BLaER1 treated with 17β-estradiol and CSF1 and Interleukin-3, amounts not matched to agents 10 nM and 100 nM (cell line): ENCODE measurements around the gene CD300C.
"Not testable (repeated sequence)": the region's sequence is repeated elsewhere in the genome, so short reads cannot be mapped to it uniquely, and the experiment has no call there.

ENCODE experiments used
- H3K27ac ChIP-seq, 11 experiments: shearing (Covaris generic); formaldehyde crosslinking; 2 replicates each; pipeline ENCODE4 v1.8.1; 2022
- H3K27me3 ChIP-seq, 11 experiments: shearing (Covaris generic); formaldehyde crosslinking; 2 replicates each; pipeline ENCODE4 v1.8.1; 2022
- H3K36me3 ChIP-seq, 11 experiments: shearing (Covaris generic); formaldehyde crosslinking; 2 replicates each; pipeline ENCODE4 v1.8.1; 2022
- H3K4me1 ChIP-seq, 10 experiments: shearing (Covaris generic); formaldehyde crosslinking; 2 replicates each; pipeline ENCODE4 v1.8.1; 2022
- H3K4me2 ChIP-seq, 11 experiments: shearing (Covaris generic); formaldehyde crosslinking; 2 replicates each; pipeline ENCODE4 v1.8.1; 2022
- H3K4me3 ChIP-seq, 10 experiments: shearing (Covaris generic); formaldehyde crosslinking; 2 replicates each; pipeline ENCODE4 v1.8.1; 2022
- H3K9ac ChIP-seq, 11 experiments: shearing (Covaris generic); formaldehyde crosslinking; 2 replicates each; pipeline ENCODE4 v1.8.1; 2022
- H3K9me3 ChIP-seq, 11 experiments: shearing (Covaris generic); formaldehyde crosslinking; replicated peaks in 1 of 11; 2 replicates each; pipeline ENCODE4 v1.8.1; 2022
- H4K20me1 ChIP-seq, 11 experiments: shearing (Covaris generic); formaldehyde crosslinking; 2 replicates each; pipeline ENCODE4 v1.8.1; 2022
- Cebpa-rat ChIP-seq, 11 experiments: shearing (Covaris generic); IDR thresholded peaks; 2 replicates each; pipeline ENCODE4 v1.8.1; 2022

Gene CD300C

GRCh38 chr17:74566132-74566753 is 20.3 kb upstream of the CD300C start:
- H3K4me1 ChIP-seq, result peaks cover 0 to 72% (median 35%) of the 10 kb centered on the region in 10 experiments; a peak in 15 of 20 replicates

GRCh38 chr17:74565126-74565525 is 19.2 kb upstream of the CD300C start:
- H3K4me2 ChIP-seq, result peak overlapping the region in 5 of 11 experiments; percentile 5 to 33 (median 27); a peak in 4 of 22 replicates
- no peaks in the 10 kb centered on the region; a peak in 1 of 22 replicates for H4K20me1 ChIP-seq
- H3K27me3 ChIP-seq, result no peaks in the 10 kb centered on the region
- no peak overlapping the region for H3K4me3 ChIP-seq
- H3K27ac ChIP-seq, result no peak overlapping the region
- no peaks in the 10 kb centered on the region for H3K9me3 ChIP-seq
- no peak for TF ChIP-seq Cebpa-rat (IDR thresholded peaks at IDR 0.05)
- H3K36me3 ChIP-seq, result no peaks in the 10 kb centered on the region
- peaks cover 0 to 70% (median 32%) of the 10 kb centered on the region in 10 experiments; a peak in 15 of 20 replicates for H3K4me1 ChIP-seq
- H3K9ac ChIP-seq, result no peak overlapping the region

More at GRCh38 chr17:74566132-74566753, 20.3 kb upstream of the CD300C start:
- Histone ChIP-seq H3K9ac (no peak overlapping the region), H3K4me2 (peak overlapping the region in 5 of 11 experiments; percentile 35 to 87 (median 85); a peak in 10 of 22 replicates), H3K9me3 (no peaks in the 10 kb centered on the region), H3K4me3 (no peak overlapping the region), H3K36me3 (no peaks in the 10 kb centered on the region), H3K27me3 (no peaks in the 10 kb centered on the region), H4K20me1 (no peaks in the 10 kb centered on the region; a peak in 1 of 22 replicates), H3K27ac (no peak overlapping the region)
- TF ChIP-seq Cebpa-rat (IDR thresholded peaks at IDR 0.05), result no peak

GRCh38 chr17:74563358-74563757 is 17.4 kb upstream of the CD300C start:
- Histone ChIP-seq H4K20me1 (no peaks in the 10 kb centered on the region), H3K4me3 (no peak overlapping the region), H3K9ac (no peak overlapping the region), H3K4me2 (no peak overlapping the region), H3K4me1 (peaks cover 0 to 69% (median 24%) of the 10 kb centered on the region in 10 experiments; a peak in 13 of 20 replicates), H3K27me3 (no peaks in the 10 kb centered on the region), H3K36me3 (no peaks in the 10 kb centered on the region), H3K9me3 (peaks cover 0 to 6% (median 0%) of the 10 kb centered on the region in 11 experiments; a peak in 1 of 22 replicates), H3K27ac (no peak overlapping the region)
- no peak for TF ChIP-seq Cebpa-rat (IDR thresholded peaks at IDR 0.05)

- peaks cover 0 to 69% (median 21%) of the 10 kb centered on the region in 10 experiments; a peak in 13 of 20 replicates for H3K4me1 ChIP-seq
- H3K36me3 ChIP-seq, result no peaks in the 10 kb centered on the region
- H3K4me3 ChIP-seq, result no peak overlapping the region
- H3K27ac ChIP-seq, result no peak overlapping the region
- no peak overlapping the region for H3K9ac ChIP-seq
- H3K9me3 ChIP-seq, result peaks cover 0 to 10% (median 0%) of the 10 kb centered on the region in 11 experiments; a peak in 2 of 22 replicates
- no peaks in the 10 kb centered on the region for H3K27me3 ChIP-seq
- no peak for TF ChIP-seq Cebpa-rat (IDR thresholded peaks at IDR 0.05)
- no peaks in the 10 kb centered on the region for H4K20me1 ChIP-seq
- H3K4me2 ChIP-seq, result peak overlapping the region in 4 of 11 experiments; percentile 27 to 66 (median 48); a peak in 6 of 22 replicates
Observed at GRCh38 chr17:74561586-74561985, 15.7 kb upstream of the CD300C start.

- Histone ChIP-seq H3K9ac (peak overlapping the region in 4 of 11 experiments; percentile 7 to 45 (median 32); a peak in 5 of 22 replicates), H3K4me2 (peak overlapping the region in 5 of 11 experiments; percentile 61 to 89 (median 80); a peak in 10 of 22 replicates), H3K9me3 (peaks cover 0 to 15% (median 0%) of the 10 kb centered on the region in 11 experiments; a peak in 2 of 22 replicates), H3K27ac (peak overlapping the region in 5 of 11 experiments; percentile 45 to 80 (median 73); a peak in 10 of 22 replicates), H3K4me1 (peaks cover 0 to 81% (median 18%) of the 10 kb centered on the region in 10 experiments; a peak in 11 of 20 replicates), H4K20me1 (no peaks in the 10 kb centered on the region), H3K27me3 (no peaks in the 10 kb centered on the region), H3K36me3 (no peaks in the 10 kb centered on the region), H3K4me3 (no peak overlapping the region)
- TF ChIP-seq Cebpa-rat (IDR thresholded peaks at IDR 0.05), result no peak
Observed at GRCh38 chr17:74558882-74559519, 13.1 kb upstream of the CD300C start.

GRCh38 chr17:74558402-74558801 is 12.5 kb upstream of the CD300C start:
- Histone ChIP-seq H3K4me2 (peak overlapping the region in 5 of 11 experiments; percentile 61 to 89 (median 80); a peak in 10 of 22 replicates), H3K4me1 (peaks cover 0 to 84% (median 18%) of the 10 kb centered on the region in 10 experiments; a peak in 11 of 20 replicates)
- H3K4me3 ChIP-seq, result not testable (repeated sequence)

GRCh38 chr17:74555427-74555940 is 9.6 kb upstream of the CD300C start:
- H3K4me1 ChIP-seq, result peaks cover 0 to 93% (median 22%) of the 10 kb centered on the region in 10 experiments; a peak in 11 of 20 replicates
- no peaks in the 10 kb centered on the region for H3K36me3 ChIP-seq
- no peaks in the 10 kb centered on the region for H3K27me3 ChIP-seq
- peaks cover 0 to 15% (median 0%) of the 10 kb centered on the region in 11 experiments; a peak in 2 of 22 replicates for H3K9me3 ChIP-seq
- 0 out of 22 replicates have a peak overlapping the region, but pooled peaks of 2 of the 11 experiments have one; percentile 3 to 15 for H3K27ac ChIP-seq
- peak overlapping the region in 5 of 11 experiments; percentile 26 to 83 (median 72); a peak in 9 of 22 replicates for H3K4me2 ChIP-seq
- 0 out of 22 replicates have a peak overlapping the region, but pooled peaks of 1 of the 11 experiments have one; percentile 4 for H3K9ac ChIP-seq
- no peaks in the 10 kb centered on the region for H4K20me1 ChIP-seq
- no peak for TF ChIP-seq Cebpa-rat (IDR thresholded peaks at IDR 0.05)
- H3K4me3 ChIP-seq, result no peak overlapping the region

More at GRCh38 chr17:74558402-74558801, 12.5 kb upstream of the CD300C start:
- peak overlapping the region in 4 of 11 experiments; percentile 7 to 45 (median 32); a peak in 5 of 22 replicates for H3K9ac ChIP-seq
- not testable (repeated sequence) for H4K20me1 ChIP-seq, H3K27me3 ChIP-seq, H3K36me3 ChIP-seq
- peaks cover 0 to 15% (median 0%) of the 10 kb centered on the region in 11 experiments; a peak in 2 of 22 replicates for H3K9me3 ChIP-seq
- H3K27ac ChIP-seq, result peak overlapping the region in 5 of 11 experiments; percentile 45 to 80 (median 73); a peak in 10 of 22 replicates

- peak overlapping the region in 1 of 11 experiments; percentile 4; a peak in 1 of 22 replicates for H3K9ac ChIP-seq
- H3K4me3 ChIP-seq, result no peak overlapping the region
- peak overlapping the region in 5 of 11 experiments; percentile 26 to 83 (median 72); a peak in 8 of 22 replicates for H3K4me2 ChIP-seq
- peaks cover 0 to 15% (median 0%) of the 10 kb centered on the region in 11 experiments; a peak in 2 of 22 replicates for H3K9me3 ChIP-seq
- no peaks in the 10 kb centered on the region for H3K27me3 ChIP-seq
- H4K20me1 ChIP-seq, result no peaks in the 10 kb centered on the region
- no peaks in the 10 kb centered on the region for H3K36me3 ChIP-seq
- H3K4me1 ChIP-seq, result peaks cover 0 to 93% (median 23%) of the 10 kb centered on the region in 10 experiments; a peak in 11 of 20 replicates
- no peak for TF ChIP-seq Cebpa-rat (IDR thresholded peaks at IDR 0.05)
- 0 out of 22 replicates have a peak overlapping the region, but pooled peaks of 2 of the 11 experiments have one; percentile 3 to 15 for H3K27ac ChIP-seq
Observed at GRCh38 chr17:74554909-74555308, 9.0 kb upstream of the CD300C start.
